ENCODE measurements around the gene IDH3B. TPM values are rescaled to one million over a fixed set of nuclear protein-coding genes. Genes with fewer than 3 reads are reported as not detected.

Gene IDH3B
- total and polyA plus RNA-seq, 2 of the 13 experiments (the other 11 are each of a cell fraction or from before 2014, with no cell fraction given) = 215 to 254 TPM

DNA sequence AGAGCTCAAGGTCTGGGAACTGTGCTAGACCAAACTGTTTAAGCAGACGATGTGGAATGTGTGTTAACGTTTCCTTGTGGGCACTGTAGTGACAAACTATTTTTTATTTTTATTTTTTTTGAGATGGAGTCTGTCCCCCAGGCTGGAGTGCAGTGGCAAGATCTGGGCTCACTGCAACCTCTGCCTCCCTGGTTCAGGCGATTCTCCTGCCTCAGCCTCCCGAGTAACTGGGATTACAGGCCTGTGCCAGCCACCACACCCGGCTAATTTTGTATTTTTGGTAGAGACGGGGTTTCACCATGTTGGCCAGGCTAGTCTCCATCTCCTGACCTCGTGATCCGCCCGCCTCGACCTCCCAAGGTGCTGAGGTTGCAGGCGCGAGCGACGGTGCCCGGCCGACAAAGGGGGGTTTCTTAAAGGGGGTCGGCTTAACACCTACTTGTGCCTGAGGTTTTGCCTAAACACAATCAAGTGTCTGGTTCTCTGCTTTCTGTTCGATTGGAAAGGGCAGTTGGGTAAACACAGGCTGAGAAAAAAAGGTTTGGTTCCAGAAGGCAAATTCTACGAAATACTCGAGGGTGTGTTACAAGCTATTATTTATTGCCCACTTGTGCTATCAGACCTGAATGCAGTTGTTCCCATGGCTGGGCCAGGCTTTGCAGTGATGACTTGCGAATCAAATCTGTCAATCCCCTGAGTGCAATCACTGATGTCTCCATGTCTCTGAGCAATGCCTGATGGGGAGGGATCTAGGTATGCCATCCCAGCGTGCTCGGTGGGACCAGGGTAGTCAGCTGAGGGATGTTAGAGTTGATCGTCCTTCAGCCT, 10.2 kb downstream of the IDH3B start (continued):
- TF ChIP-seq NFKB2 (CRISPR knock-in tag; IDR thresholded peaks at IDR 0.05; ENCODE audit: borderline replicate concordance) (peak; percentile 10; the same call in 1 of the 2 replicates), EHMT2 (IDR thresholded peaks at IDR 0.05; ENCODE audit: borderline replicate concordance, low read depth, low read length) (no peak), NFE2 (CRISPR knock-in tag; IDR thresholded peaks at IDR 0.05) (no peak), ZNF430 (CRISPR knock-in tag; IDR thresholded peaks at IDR 0.05) (no peak), SMAD9 (CRISPR knock-in tag; IDR thresholded peaks at IDR 0.05) (no peak), HNRNPH1 (optimal IDR thresholded peaks at IDR 0.05; ENCODE audit: low read depth, low read length) (no peak), SNRNP70 (IDR thresholded peaks at IDR 0.05; ENCODE audit: low read depth, low read length) (no peak), ZNF263 (CRISPR knock-in tag; IDR thresholded peaks at IDR 0.05) (no peak), ZSCAN31 (CRISPR knock-in tag; IDR thresholded peaks at IDR 0.05; ENCODE audit: low read depth) (no peak), ARNT (IDR thresholded peaks at IDR 0.05) (no peak), HDAC6 (IDR thresholded peaks at IDR 0.05; ENCODE audit: low read depth, low read length) (no peak), ZNF3 (CRISPR knock-in tag; IDR thresholded peaks at IDR 0.05) (no peak), IRF2 (CRISPR knock-in tag; IDR thresholded peaks at IDR 0.05) (no peak), ZNF607 (CRISPR knock-in tag; IDR thresholded peaks at IDR 0.05; ENCODE audit: borderline replicate concordance) (0 out of 2 replicates have a peak, but pooled peaks have one; percentile 61), HDAC2 (CRISPR knock-in tag; IDR thresholded peaks at IDR 0.05) (no peak), RFX1 (IDR thresholded peaks at IDR 0.05) (no peak), ETV6 (CRISPR knock-in tag; conservative IDR thresholded peaks at IDR 0.05) (no peak), SMC3 (IDR thresholded peaks at IDR 0.05; ENCODE audit: low read length) (no peak)
- TF ChIP-seq, protein P1, sequence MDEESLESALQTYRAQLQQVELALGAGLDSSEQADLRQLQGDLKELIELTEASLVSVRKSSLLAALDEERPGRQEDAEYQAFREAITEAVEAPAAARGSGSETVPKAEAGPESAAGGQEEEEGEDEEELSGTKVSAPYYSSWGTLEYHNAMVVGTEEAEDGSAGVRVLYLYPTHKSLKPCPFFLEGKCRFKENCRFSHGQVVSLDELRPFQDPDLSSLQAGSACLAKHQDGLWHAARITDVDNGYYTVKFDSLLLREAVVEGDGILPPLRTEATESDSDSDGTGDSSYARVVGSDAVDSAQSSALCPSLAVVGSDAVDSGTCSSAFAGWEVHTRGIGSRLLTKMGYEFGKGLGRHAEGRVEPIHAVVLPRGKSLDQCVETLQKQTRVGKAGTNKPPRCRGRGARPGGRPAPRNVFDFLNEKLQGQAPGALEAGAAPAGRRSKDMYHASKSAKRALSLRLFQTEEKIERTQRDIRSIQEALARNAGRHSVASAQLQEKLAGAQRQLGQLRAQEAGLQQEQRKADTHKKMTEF (CRISPR knock-in tag; IDR thresholded peaks at IDR 0.05) = no peak
- TF ChIP-seq, protein P2, sequence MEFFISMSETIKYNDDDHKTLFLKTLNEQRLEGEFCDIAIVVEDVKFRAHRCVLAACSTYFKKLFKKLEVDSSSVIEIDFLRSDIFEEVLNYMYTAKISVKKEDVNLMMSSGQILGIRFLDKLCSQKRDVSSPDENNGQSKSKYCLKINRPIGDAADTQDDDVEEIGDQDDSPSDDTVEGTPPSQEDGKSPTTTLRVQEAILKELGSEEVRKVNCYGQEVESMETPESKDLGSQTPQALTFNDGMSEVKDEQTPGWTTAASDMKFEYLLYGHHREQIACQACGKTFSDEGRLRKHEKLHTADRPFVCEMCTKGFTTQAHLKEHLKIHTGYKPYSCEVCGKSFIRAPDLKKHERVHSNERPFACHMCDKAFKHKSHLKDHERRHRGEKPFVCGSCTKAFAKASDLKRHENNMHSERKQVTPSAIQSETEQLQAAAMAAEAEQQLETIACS (CRISPR knock-in tag; IDR thresholded peaks at IDR 0.05) = no peak
- TF ChIP-seq, protein P3, sequence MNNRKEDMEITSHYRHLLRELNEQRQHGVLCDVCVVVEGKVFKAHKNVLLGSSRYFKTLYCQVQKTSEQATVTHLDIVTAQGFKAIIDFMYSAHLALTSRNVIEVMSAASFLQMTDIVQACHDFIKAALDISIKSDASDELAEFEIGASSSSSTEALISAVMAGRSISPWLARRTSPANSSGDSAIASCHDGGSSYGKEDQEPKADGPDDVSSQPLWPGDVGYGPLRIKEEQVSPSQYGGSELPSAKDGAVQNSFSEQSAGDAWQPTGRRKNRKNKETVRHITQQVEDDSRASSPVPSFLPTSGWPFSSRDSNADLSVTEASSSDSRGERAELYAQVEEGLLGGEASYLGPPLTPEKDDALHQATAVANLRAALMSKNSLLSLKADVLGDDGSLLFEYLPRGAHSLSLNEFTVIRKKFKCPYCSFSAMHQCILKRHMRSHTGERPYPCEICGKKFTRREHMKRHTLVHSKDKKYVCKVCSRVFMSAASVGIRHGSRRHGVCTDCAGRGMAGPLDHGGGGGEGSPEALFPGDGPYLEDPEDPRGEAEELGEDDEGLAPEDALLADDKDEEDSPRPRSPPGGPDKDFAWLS (CRISPR knock-in tag; IDR thresholded peaks at IDR 0.05; ENCODE audit: borderline replicate concordance) = no peak
- TF ChIP-seq, protein P4, sequence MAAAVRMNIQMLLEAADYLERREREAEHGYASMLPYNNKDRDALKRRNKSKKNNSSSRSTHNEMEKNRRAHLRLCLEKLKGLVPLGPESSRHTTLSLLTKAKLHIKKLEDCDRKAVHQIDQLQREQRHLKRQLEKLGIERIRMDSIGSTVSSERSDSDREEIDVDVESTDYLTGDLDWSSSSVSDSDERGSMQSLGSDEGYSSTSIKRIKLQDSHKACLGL (CRISPR knock-in tag; IDR thresholded peaks at IDR 0.05) = no peak
- TF ChIP-seq, protein P5, sequence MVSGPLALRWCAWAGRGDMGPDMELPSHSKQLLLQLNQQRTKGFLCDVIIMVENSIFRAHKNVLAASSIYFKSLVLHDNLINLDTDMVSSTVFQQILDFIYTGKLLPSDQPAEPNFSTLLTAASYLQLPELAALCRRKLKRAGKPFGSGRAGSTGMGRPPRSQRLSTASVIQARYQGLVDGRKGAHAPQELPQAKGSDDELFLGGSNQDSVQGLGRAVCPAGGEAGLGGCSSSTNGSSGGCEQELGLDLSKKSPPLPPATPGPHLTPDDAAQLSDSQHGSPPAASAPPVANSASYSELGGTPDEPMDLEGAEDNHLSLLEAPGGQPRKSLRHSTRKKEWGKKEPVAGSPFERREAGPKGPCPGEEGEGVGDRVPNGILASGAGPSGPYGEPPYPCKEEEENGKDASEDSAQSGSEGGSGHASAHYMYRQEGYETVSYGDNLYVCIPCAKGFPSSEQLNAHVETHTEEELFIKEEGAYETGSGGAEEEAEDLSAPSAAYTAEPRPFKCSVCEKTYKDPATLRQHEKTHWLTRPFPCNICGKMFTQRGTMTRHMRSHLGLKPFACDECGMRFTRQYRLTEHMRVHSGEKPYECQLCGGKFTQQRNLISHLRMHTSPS (CRISPR knock-in tag; IDR thresholded peaks at IDR 0.05; ENCODE audit: low read depth) = no peak
- TF ChIP-seq, protein P6, sequence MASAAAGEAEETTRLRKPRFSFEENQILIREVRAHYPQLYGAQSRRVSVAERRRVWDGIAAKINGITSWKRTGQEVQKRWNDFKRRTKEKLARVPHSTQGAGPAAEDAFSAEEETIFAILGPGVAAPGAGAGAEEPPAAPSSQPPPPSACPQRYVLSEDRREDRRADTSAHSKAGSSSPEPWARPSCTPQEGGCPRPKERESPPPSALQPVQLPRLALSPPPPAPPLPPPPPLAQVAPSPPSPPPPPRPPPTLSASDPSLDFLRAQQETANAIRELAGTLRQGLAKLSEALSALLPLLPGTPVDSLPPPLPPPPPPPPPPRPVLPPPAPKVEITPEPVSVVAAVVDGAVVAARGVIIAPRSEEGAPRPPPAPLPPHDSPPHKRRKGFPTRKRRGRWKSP (CRISPR knock-in tag; IDR thresholded peaks at IDR 0.05) = 0 out of 2 replicates have a peak, but pooled peaks have one; percentile 12

Data from HepG2 (cell line).